Fibroblast of villous mesenchyme (primary cell): ENCODE measurements around the gene NEURL1B. TPM values are rescaled to one million over a fixed set of nuclear protein-coding genes. Genes with fewer than 3 reads are reported as not detected.

Source experiments
- DNase-seq: peaks from one replicate; pipeline ENCODE4 v3.0.0-alpha.2; 2010; ENCODE audit warnings: low read depth
- H3K4me3 ChIP-seq: 2 replicates; pipeline ENCODE4 v1.5.1; 2011; ENCODE audit warnings: low read depth, mild to moderate bottlenecking, low read length
- CTCF ChIP-seq: IDR thresholded peaks from 2 replicates; pipeline ENCODE4 v1.5.1; 2012; ENCODE audit warnings: low read depth, mild to moderate bottlenecking, low read length; ENCODE audit not compliant: insufficient read depth
- total RNA-seq: library from RNA; depleted of rRNA; stranded (reverse); fragments of >200 nt; gene quantifications from 2 replicates; pipeline ENCODE4 v1.2.3, GENCODE V29; 2012

Gene NEURL1B
- total RNA-seq, 1 donor, result 4.3 TPM

- no peak for DNase-seq
- H3K4me3 ChIP-seq, result no peak overlapping the region
- no peak for TF ChIP-seq CTCF
Observed at GRCh38 chr5:172633403-172633970, 7.6 kb upstream of the NEURL1B start.

- no peak for TF ChIP-seq CTCF
- H3K4me3 ChIP-seq, result no peak overlapping the region
- no peak for DNase-seq
Observed at GRCh38 chr5:172634106-172634899, 6.8 kb upstream of the NEURL1B start.

GRCh38 chr5:172635038-172635437 lies 6.0 kb upstream of the NEURL1B start:
- no peak for TF ChIP-seq CTCF

GRCh38 chr5:172636279-172637050 lies 4.6 kb upstream of the NEURL1B start:
- no peak for TF ChIP-seq CTCF
- no peak for DNase-seq
- no peak overlapping the region for H3K4me3 ChIP-seq

More at GRCh38 chr5:172635038-172635437, 6.0 kb upstream of the NEURL1B start:
- DNase-seq, result no peak
- H3K4me3 ChIP-seq, result no peak overlapping the region

GRCh38 chr5:172637110-172637580 lies 3.9 kb upstream of the NEURL1B start:
- H3K4me3 ChIP-seq, result no peak overlapping the region
- no peak for DNase-seq
- TF ChIP-seq CTCF, result no peak

- H3K4me3 ChIP-seq, result no peak overlapping the region
- TF ChIP-seq CTCF, result no peak
- no peak for DNase-seq
Observed at GRCh38 chr5:172637740-172638139, 3.3 kb upstream of the NEURL1B start.
